ENCODE results near the gene ANKRD39. TPM values are rescaled to one million over a fixed set of nuclear protein-coding genes. Genes with fewer than 3 reads are reported as not detected.

Gene ANKRD39
- total and polyA plus RNA-seq, 2 donors (not counting 1 experiment from before 2014, with no cell fraction given) = 5.3 to 5.8 TPM

DNA sequence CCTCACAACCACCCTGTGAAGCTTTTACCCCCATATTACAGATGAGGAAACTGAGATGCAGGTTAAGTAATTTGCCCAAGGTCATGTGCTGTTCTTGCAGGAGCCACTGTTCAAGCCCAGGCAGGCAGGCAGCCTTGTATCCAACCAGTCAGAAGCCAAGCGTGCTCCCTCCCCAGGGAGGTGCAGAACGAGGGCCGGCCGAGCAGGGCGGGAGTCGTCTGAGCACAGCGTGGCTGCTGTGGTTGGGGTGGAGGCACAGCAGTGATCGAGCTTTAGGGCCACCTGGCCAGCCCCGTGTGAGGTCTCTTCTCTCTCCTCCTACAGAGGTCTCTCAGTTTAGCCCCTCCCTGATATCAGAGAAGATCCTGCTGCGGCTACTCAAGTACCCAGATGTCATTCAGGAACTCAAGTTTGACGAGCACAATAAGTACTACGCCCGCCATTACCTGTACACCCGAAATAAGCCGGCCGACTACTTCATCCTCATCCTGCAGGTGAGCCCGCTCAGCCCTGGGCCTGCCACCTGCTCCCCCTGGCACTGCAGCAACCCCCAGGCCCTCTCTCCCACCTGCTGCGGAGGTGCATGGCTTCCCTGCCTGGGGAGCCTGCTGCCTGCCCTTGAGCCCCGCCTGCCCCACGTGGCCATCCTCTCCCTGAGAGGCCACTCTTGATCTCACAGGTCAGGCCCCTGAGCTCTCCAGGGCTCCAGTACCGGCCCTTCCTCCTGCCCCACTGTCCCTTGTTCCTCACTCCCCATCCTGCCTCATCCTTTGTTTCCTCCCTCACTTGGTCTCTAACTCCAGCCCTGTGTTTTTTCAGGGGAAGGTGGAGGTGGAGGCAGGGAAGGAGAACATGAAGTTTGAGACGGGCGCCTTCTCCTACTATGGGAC is 58.8 kb downstream of the ANKRD39 start:
- Histone ChIP-seq H3K27me3 (ENCODE audit: control insufficient read depth, insufficient read depth, low read length) (no peaks in the 10 kb centered on the region), H3K9ac (ENCODE audit: insufficient read depth, low read length) (no peak overlapping the region), H2AFZ (ENCODE audit: low read length) (no peak overlapping the region), H3K4me1 (ENCODE audit: control insufficient read depth, extremely low read depth, insufficient read depth, low read length) (no peaks in the 10 kb centered on the region), H4K20me1 (ENCODE audit: control insufficient read depth, extremely low read depth, insufficient read depth, low read length) (no peaks in the 10 kb centered on the region), H3K4me3 (replicated peaks in 1 of 4; ENCODE audit: control extremely low read depth in 1 of 4, insufficient read depth in 1 of 4, low read depth in 3 of 4, low read length in 4 of 4) (no peak overlapping the region), H3K36me3 (ENCODE audit: control insufficient read depth, insufficient read depth, low read length) (peaks cover 2% of the 10 kb centered on the region), H3K4me2 (ENCODE audit: extremely low read depth, insufficient read depth, low read length) (no peak overlapping the region), H3K27ac (ENCODE audit: insufficient read depth, low read length) (no peak overlapping the region), H3K9me3 (ENCODE audit: control insufficient read depth, insufficient read depth, low read depth, low read length) (no peaks in the 10 kb centered on the region), H3K79me2 (ENCODE audit: control insufficient read depth, insufficient read depth, low read length) (no peaks in the 10 kb centered on the region)
- DNase-seq (ENCODE audit: low read depth in 2 of 2) = no peak
- TF ChIP-seq, protein P1, sequence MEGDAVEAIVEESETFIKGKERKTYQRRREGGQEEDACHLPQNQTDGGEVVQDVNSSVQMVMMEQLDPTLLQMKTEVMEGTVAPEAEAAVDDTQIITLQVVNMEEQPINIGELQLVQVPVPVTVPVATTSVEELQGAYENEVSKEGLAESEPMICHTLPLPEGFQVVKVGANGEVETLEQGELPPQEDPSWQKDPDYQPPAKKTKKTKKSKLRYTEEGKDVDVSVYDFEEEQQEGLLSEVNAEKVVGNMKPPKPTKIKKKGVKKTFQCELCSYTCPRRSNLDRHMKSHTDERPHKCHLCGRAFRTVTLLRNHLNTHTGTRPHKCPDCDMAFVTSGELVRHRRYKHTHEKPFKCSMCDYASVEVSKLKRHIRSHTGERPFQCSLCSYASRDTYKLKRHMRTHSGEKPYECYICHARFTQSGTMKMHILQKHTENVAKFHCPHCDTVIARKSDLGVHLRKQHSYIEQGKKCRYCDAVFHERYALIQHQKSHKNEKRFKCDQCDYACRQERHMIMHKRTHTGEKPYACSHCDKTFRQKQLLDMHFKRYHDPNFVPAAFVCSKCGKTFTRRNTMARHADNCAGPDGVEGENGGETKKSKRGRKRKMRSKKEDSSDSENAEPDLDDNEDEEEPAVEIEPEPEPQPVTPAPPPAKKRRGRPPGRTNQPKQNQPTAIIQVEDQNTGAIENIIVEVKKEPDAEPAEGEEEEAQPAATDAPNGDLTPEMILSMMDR (conservative IDR thresholded peaks at IDR 0.05 in 1 of 2, IDR thresholded peaks at IDR 0.05 in 1 of 2; ENCODE audit: low read depth in 1 of 2, low read length in 2 of 2) = no peak
- no peak for TF ChIP-seq EZH2 (IDR thresholded peaks at IDR 0.05; ENCODE audit: low read length, missing control alignments)

Other genes with a start within 250 kb of the ANKRD39 start
- gene KANSL3, start 219.7 kb downstream of the ANKRD39 start, total RNA-seq = 28.2 and 36.5 TPM in 2 replicates
- gene KANSL3, start 219.7 kb downstream of the ANKRD39 start, polyA plus RNA-seq = 15.9 and 18.7 TPM in 2 replicates
- 0.50 and 0.51 TPM in 2 replicates for gene FER1L5, start 215.3 kb downstream of the ANKRD39 start, total RNA-seq
- 0.16 and 0.24 TPM in 2 replicates for gene FER1L5, start 215.3 kb downstream of the ANKRD39 start, polyA plus RNA-seq
- gene LMAN2L, start 118.0 kb downstream of the ANKRD39 start, total RNA-seq = 27.0 and 41.1 TPM in 2 replicates
- 24.7 and 28.2 TPM in 2 replicates for gene LMAN2L, start 118.0 kb downstream of the ANKRD39 start, polyA plus RNA-seq
- gene CNNM4, start 97.1 kb downstream of the ANKRD39 start, total RNA-seq = 2.1 and 3.3 TPM in 2 replicates
- gene CNNM4, start 97.1 kb downstream of the ANKRD39 start, polyA plus RNA-seq = 3.5 and 3.7 TPM in 2 replicates
- 9.9 and 13.1 TPM in 2 replicates for gene CNNM3, start 41.7 kb downstream of the ANKRD39 start, total RNA-seq
- gene CNNM3, start 41.7 kb downstream of the ANKRD39 start, polyA plus RNA-seq = 4.3 and 5.5 TPM in 2 replicates
- 1.0 and 1.3 TPM in 2 replicates for gene ANKRD23, start 14.0 kb downstream of the ANKRD39 start, total RNA-seq
- 0.41 and 0.70 TPM in 2 replicates for gene ANKRD23, start 14.0 kb downstream of the ANKRD39 start, polyA plus RNA-seq
- 17.5 and 19.8 TPM in 2 replicates for gene SEMA4C, start 12.1 kb upstream of the ANKRD39 start, total RNA-seq
- 9.4 and 12.7 TPM in 2 replicates for gene SEMA4C, start 12.1 kb upstream of the ANKRD39 start, polyA plus RNA-seq
- gene FAM178B, start 128.6 kb upstream of the ANKRD39 start, total RNA-seq = not detected in 2 replicates
- gene FAM178B, start 128.6 kb upstream of the ANKRD39 start, polyA plus RNA-seq = not detected in 2 replicates
- gene FAHD2B, start 236.9 kb upstream of the ANKRD39 start, total RNA-seq = 7.3 and 8.7 TPM in 2 replicates
- gene FAHD2B, start 236.9 kb upstream of the ANKRD39 start, polyA plus RNA-seq = 3.3 and 5.2 TPM in 2 replicates

Data from fibroblast of lung (primary cell).